Activated naive CD4-positive, alpha-beta T cell treated with anti-CD3 and anti-CD28 coated beads, Interleukin-2, amount 10 ng/mL, durations not matched to agents 7 days and 5 days (primary cell): Measurements from ENCODE around the gene TFCP2L1.

Experiments
- CTCF ChIA-PET: fragments of 350-600 bp; sonication (Branson Sonifier 250); formaldehyde crosslinking; loops from one replicate; lab custom pipeline; 2021; ENCODE audit warnings: antibody characterized with exemption; lab: Charles Lee
- DNase-seq: peaks from one replicate; pipeline ENCODE4 v3.0.0-alpha.2; 2020
- H3K27ac Mint-ChIP-seq: one replicate; pipeline ENCODE4 v1.8.0; 2021; ENCODE audit warnings: mild to moderate bottlenecking, moderate library complexity, mixed read lengths
- H3K27me3 Mint-ChIP-seq: one replicate; pipeline ENCODE4 v1.8.0; 2021; ENCODE audit warnings: mild to moderate bottlenecking, mixed read lengths
- H3K36me3 Mint-ChIP-seq: one replicate; pipeline ENCODE4 v1.8.0; 2021; ENCODE audit warnings: mixed read lengths
- H3K4me1 Mint-ChIP-seq: one replicate; pipeline ENCODE4 v1.8.0; 2021; ENCODE audit warnings: mixed read lengths
- H3K4me3 Mint-ChIP-seq: one replicate; pipeline ENCODE4 v1.8.0; 2021; ENCODE audit warnings: mild to moderate bottlenecking, moderate library complexity, mixed read lengths
- H3K9me3 Mint-ChIP-seq: one replicate; pipeline ENCODE4 v1.8.0; 2021; ENCODE audit warnings: mixed read lengths

TFCP2L1 gene

DNA sequence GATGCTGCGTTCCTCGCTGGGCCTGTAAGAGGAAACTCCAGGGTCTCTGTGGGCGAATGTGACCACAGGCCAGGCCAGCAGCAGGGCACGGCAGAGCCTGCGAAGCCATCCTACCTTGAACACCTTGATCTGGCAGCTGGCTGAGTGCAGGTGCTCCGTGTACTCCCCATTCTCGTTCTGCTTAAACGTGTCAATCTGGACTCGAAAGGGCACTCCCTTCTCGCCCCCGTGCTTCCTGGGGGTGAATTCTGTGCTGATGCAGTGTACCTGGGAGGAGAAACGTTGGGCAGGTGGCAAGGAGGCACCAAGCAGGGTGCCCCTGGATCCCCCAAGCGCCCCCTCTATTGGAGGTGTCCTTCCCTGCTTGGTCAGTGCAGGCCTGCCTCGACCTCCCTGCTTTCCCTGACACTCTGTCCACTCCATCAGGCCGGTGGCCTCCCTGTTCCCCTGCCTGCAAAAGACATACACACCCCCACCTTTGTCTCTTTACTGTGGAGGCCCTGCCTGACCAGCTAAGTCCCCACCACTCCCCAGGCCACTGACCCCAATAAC is 38.2 kb downstream of the TFCP2L1 start:
- CTCF ChIA-PET: no interaction called here
- no peaks in the 10 kb centered on the region for H3K4me1 Mint-ChIP-seq
- H3K36me3 Mint-ChIP-seq: no peaks in the 10 kb centered on the region
- peaks cover 8% of the 10 kb centered on the region for H3K27me3 Mint-ChIP-seq
- H3K27ac Mint-ChIP-seq: no peak overlapping the region
- DNase-seq: no peak
- no peaks in the 10 kb centered on the region for H3K9me3 Mint-ChIP-seq
- H3K4me3 Mint-ChIP-seq: no peak overlapping the region

DNA sequence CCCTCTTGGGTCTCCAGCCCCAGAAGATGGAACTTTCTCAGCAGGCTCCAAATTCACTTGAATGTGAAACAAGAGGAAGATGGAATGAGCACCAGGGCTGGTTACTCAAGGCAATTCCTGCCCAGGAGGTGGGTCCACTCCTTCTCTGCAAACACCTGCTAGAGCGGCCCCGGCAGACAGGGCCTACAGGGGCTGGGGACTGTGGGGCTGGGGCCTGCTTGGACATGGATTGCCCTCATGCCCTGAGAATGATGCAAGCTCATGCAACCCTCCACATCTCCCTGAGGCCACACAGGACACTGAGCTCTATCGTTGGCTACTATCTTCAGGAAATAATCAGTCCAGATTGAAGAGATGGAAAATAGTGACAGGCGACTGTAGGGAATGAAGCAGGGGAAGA is 39.1 kb downstream of the TFCP2L1 start:
- Mint-ChIP-seq H3K9me3 (no peaks in the 10 kb centered on the region), H3K36me3 (no peaks in the 10 kb centered on the region), H3K27me3 (peaks cover 8% of the 10 kb centered on the region), H3K4me3 (no peak overlapping the region), H3K4me1 (no peaks in the 10 kb centered on the region), H3K27ac (no peak overlapping the region)
- no peak for DNase-seq
- CTCF ChIA-PET: no interaction called here

DNA sequence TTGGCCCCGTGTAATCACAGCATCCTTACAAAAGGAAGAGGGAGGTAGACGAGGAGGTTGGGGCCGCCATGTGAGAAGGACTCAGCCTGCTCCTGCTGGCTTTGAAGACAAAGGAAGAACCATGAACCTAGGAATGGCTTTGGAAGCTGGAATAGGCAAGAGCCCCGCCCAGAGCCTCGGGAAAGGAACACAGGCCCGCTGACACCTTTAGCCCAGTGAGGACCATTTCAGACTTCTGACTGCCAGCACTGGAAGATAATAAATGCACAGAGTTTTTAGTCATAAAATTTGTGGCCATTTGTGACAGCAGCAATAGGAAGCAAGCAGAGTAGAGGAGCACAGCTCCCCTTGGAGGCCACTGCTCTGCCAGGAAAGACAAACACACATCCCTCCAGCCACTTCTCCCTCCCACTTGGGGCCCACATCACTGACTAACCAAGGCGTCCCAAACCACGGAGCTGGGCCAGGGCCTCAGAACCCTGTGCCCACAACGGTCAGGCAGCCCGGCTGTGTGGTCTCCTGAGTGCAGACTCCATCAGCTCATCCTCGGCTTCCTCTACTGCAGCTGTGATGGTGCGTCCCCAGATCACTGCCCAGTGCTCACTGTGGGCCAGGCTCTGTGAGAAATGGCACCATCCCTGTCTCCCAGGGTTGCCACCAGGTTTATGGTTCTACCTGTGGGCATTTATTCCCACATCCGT is 39.7 kb downstream of the TFCP2L1 start:
- CTCF ChIA-PET: no interaction called here
- Mint-ChIP-seq H3K4me3 (no peak overlapping the region), H3K4me1 (no peaks in the 10 kb centered on the region), H3K36me3 (no peaks in the 10 kb centered on the region), H3K27me3 (peaks cover 8% of the 10 kb centered on the region), H3K9me3 (no peaks in the 10 kb centered on the region), H3K27ac (no peak overlapping the region)
- no peak for DNase-seq

DNA sequence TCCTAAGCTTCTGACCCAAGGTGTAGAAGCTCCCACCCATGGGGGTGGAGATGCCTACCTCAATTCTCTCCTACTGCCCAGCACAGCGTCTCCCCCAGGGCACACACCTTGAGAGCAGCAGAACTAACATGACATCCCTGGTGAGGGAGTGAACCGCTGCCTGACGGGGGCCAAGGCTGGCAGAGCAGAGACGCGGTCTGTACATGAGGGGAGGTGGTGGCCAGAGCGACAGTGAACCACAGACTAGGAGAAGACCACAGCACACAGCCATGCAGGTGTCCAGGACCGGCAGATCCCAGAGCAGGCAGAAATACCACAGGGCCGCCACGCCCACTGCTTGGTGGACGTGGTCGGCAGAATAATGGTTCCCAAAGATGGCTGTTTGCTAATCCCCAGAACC is 40.4 kb downstream of the TFCP2L1 start:
- DNase-seq: no peak
- Mint-ChIP-seq H3K36me3 (no peaks in the 10 kb centered on the region), H3K9me3 (no peaks in the 10 kb centered on the region), H3K4me1 (no peaks in the 10 kb centered on the region), H3K4me3 (no peak overlapping the region), H3K27ac (no peak overlapping the region), H3K27me3 (peaks cover 7% of the 10 kb centered on the region)
- CTCF ChIA-PET: no interaction called here

DNA sequence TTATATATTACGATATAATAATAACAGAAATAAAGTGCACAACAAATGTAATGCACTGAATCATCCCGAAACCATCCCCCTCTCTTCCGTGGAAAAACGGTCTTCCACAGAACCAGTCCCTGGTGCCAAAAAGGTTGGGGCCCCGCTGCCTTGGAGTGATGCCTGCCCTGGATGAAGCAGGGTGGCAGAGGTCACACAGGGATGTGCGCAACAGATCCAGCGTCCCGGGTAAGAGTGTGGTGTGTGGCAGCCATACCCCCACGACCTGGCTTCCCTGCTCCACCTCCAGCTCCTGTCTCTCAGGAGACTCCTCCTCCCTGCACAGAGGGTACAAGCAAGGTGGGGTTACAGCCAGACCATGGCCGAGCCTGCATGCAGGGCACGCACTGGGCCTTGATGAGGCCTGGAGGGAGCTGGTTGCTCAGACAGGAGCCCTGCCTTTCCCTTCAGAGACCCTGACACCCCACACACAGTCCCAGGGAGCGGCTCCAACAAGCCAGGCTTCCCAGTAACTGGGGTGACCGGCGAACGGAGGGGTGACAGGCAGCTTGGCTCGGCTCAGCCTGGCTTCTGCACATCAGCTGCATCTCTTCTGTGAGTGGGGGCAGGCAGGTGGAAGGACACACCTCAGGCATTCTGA is 41.1 kb downstream of the TFCP2L1 start:
- Mint-ChIP-seq H3K27me3 (peaks cover 5% of the 10 kb centered on the region), H3K27ac (no peak overlapping the region), H3K4me1 (no peaks in the 10 kb centered on the region), H3K36me3 (no peaks in the 10 kb centered on the region), H3K9me3 (no peaks in the 10 kb centered on the region), H3K4me3 (no peak overlapping the region)
- DNase-seq: no peak
- CTCF ChIA-PET: no interaction called here

DNA sequence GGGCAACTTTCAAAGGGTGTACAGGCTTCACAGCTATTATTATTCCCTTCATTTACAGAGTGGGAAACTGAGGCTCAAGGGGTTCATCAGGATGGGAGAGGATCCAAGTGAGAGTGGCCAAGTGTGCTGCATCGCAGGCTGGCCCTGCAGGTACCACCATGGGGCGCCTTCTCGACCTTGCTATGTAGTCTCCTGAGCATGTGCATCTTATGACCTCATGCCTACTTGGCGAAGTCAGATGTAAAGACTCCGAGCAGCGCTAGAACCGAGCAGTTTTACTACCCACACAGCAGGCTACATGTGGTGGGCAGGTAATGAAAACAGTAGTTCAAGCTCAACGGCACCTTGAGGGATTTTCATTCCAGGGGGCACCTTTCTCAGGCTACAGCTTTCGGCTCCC is 42.0 kb downstream of the TFCP2L1 start:
- H3K27me3 Mint-ChIP-seq: peaks cover 5% of the 10 kb centered on the region
- CTCF ChIA-PET: interaction anchor here (0.6 kb wide), 1 partner anchor 1254 kb away, joined by 4 read pairs; no protein-coding TSS in a partner anchor
- H3K4me3 Mint-ChIP-seq: no peak overlapping the region
- no peaks in the 10 kb centered on the region for H3K36me3 Mint-ChIP-seq
- no peak for DNase-seq
- H3K9me3 Mint-ChIP-seq: no peaks in the 10 kb centered on the region
- no peak overlapping the region for H3K27ac Mint-ChIP-seq
- H3K4me1 Mint-ChIP-seq: no peaks in the 10 kb centered on the region

DNA sequence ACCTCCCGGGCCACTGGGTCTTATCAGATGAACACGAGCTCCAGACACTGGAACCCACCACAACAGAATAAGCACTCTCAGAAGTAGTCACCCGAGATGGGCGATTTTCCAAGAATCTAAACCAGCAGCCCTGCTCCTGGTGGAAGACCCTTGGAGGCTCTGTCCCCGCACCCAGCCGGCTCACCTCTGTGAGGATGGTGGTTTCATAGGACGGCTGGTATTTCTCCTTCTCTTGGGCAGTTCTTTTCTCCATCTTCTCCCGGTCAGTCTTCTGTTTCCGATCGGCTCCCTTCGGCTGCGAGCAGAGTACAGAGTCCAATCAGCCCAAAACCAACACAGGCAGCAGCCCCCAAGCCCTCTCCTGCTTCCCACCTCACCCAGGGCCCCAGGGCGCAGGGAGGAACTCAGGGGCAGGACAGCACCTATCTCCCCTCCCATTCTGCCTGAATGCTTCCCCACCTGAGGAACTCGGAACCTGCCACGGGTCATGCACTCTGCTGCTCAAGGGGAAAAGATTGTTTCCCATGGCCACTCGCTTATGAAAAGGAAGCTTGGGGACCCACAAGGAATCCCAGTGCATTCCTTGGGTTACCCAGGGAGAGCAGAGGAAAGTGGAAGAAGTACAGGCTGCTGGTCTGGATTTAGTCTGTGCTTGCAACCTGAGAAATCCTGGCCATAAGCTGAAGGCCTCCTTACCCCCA is 42.7 kb downstream of the TFCP2L1 start:
- no peak for DNase-seq
- H3K27me3 Mint-ChIP-seq: peaks cover 5% of the 10 kb centered on the region
- H3K4me1 Mint-ChIP-seq: no peaks in the 10 kb centered on the region
- no peak overlapping the region for H3K4me3 Mint-ChIP-seq
- H3K27ac Mint-ChIP-seq: no peak overlapping the region
- H3K36me3 Mint-ChIP-seq: no peaks in the 10 kb centered on the region
- CTCF ChIA-PET: interaction anchor here (0.6 kb wide), 1 partner anchor 1255 kb away, joined by 4 read pairs; no protein-coding TSS in a partner anchor
- H3K9me3 Mint-ChIP-seq: no peaks in the 10 kb centered on the region

DNA sequence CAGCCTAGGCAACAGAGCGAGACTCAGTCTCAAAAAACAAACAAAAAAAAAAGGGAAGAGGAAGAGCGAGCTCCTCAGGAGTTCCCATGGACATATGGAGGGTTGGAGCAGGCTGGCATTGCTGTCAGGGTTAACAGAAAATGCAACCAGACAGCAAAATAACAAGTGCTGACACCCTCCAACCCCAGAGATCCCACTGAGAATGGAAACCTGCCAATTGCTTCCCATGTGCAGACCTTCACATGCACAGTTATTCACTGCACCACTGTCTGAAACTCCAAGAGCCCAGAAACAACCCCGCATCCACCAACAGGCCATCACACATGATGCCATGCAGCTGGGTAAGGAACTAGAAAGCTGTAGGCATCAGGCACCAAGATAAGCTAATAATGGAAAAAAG is 43.5 kb downstream of the TFCP2L1 start:
- Mint-ChIP-seq H3K36me3 (no peaks in the 10 kb centered on the region), H3K9me3 (no peaks in the 10 kb centered on the region)
- CTCF ChIA-PET: no interaction called here

DNA sequence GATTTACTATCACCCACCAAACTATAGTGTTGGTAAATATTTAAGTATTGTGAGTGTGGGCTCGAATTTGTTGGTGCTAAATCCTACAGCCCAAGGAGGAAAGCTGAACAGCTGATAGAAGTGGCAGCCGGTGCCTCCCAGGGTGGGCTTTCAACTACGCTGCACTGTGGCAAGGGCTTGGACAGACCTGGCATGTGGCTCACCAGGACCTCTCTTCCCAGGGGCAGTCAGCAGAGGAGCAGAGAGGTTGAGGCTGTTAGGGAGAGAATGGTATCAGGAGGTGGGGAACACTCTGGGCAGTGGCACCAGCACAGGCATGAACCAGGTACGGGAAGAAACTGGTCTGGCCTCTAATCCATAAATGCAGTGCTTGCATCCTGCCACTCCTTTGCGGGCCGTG is 44.6 kb downstream of the TFCP2L1 start:
- H3K9me3 Mint-ChIP-seq: no peaks in the 10 kb centered on the region
- no peaks in the 10 kb centered on the region for H3K36me3 Mint-ChIP-seq
- H3K27ac Mint-ChIP-seq: no peak overlapping the region

More for the DNA sequence above, 43.5 kb downstream of the TFCP2L1 start:
- Mint-ChIP-seq H3K4me3 (no peak overlapping the region), H3K27ac (no peak overlapping the region), H3K4me1 (no peaks in the 10 kb centered on the region), H3K27me3 (peaks cover 5% of the 10 kb centered on the region)
- no peak for DNase-seq

DNA sequence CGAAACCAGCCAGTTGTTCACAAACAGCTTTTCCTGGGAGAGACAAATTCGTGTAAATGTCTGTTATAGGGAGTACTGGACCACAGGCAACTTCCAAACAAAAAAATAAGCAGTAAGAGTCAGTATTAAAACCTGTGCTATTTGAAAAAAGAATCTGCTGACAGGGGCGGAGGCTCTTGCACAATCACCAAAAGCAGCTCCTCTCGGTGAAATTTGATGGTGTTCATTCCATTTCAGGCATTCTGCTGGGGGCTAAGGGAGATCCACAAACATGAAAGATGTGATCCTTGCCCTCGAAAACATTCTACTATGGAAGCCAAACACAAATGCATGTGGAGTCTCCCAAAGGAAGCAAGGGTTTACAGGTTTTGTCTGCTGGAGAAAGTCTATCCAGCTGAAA is 45.0 kb downstream of the TFCP2L1 start:
- Mint-ChIP-seq H3K9me3 (no peaks in the 10 kb centered on the region), H3K27me3 (peaks cover 5% of the 10 kb centered on the region), H3K27ac (no peak overlapping the region), H3K36me3 (no peaks in the 10 kb centered on the region), H3K4me3 (no peak overlapping the region), H3K4me1 (no peaks in the 10 kb centered on the region)
- CTCF ChIA-PET: interaction anchor here (1.2 kb wide), 1 partner anchor 37 kb away, joined by 3 read pairs; no protein-coding TSS in a partner anchor
- DNase-seq: no peak

More for the DNA sequence above, 44.6 kb downstream of the TFCP2L1 start:
- no peaks in the 10 kb centered on the region for H3K4me1 Mint-ChIP-seq
- CTCF ChIA-PET: interaction anchor here (1.2 kb wide), 1 partner anchor 36 kb away, joined by 3 read pairs; no protein-coding TSS in a partner anchor
- DNase-seq: no peak
- H3K4me3 Mint-ChIP-seq: no peak overlapping the region
- peaks cover 5% of the 10 kb centered on the region for H3K27me3 Mint-ChIP-seq

DNA sequence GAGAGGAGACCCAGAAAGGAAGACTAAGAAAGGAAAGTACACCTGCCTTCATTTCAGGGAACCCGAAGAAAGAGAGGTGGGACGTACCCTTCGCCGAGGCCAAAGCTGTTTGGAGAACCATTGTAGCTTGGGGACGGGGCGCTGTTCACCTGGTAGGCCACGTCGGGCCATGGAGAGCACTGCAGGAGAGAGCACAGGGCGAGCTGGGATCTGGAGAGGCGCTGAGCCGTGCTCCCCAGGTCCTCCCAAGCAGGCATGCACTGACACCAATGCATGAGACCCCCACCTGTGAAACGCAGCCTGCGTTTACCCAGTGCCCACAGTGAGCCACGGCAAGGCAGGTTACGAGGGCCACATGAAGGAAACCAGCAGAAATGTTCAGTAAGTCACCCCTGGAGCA is 45.5 kb downstream of the TFCP2L1 start:
- Mint-ChIP-seq H3K36me3 (no peaks in the 10 kb centered on the region), H3K27ac (no peak overlapping the region), H3K4me1 (no peaks in the 10 kb centered on the region), H3K27me3 (peaks cover 5% of the 10 kb centered on the region), H3K9me3 (no peaks in the 10 kb centered on the region), H3K4me3 (no peak overlapping the region)
- no peak for DNase-seq
- CTCF ChIA-PET: interaction anchor here (1.2 kb wide), 1 partner anchor 37 kb away, joined by 3 read pairs; no protein-coding TSS in a partner anchor

DNA sequence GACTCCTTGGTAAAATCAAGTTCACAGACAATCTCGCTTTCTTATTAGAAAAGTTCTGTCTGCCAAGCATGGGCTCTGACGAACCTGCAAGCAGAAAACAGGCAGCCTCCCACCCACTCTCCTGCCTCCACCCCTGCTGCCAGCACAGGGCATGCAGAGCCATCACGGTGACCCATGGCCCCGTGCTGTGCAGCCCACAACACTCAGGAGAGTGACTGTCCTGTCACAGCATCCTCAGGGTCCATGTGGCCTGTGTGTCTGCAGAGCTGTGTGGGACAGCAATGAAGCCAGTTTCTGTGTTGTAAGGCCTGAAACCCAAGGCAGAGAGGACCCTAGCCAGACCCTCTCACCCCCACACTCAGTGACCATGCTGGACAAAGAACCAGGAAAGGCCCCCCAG is 46.2 kb downstream of the TFCP2L1 start:
- CTCF ChIA-PET: interaction anchor here (0.7 kb wide), 1 partner anchor 582 kb away, joined by 3 read pairs; no protein-coding TSS in a partner anchor
- Mint-ChIP-seq H3K36me3 (no peaks in the 10 kb centered on the region), H3K4me1 (no peaks in the 10 kb centered on the region), H3K9me3 (no peaks in the 10 kb centered on the region), H3K27me3 (peaks cover 5% of the 10 kb centered on the region), H3K27ac (no peak overlapping the region), H3K4me3 (no peak overlapping the region)
- DNase-seq: no peak

DNA sequence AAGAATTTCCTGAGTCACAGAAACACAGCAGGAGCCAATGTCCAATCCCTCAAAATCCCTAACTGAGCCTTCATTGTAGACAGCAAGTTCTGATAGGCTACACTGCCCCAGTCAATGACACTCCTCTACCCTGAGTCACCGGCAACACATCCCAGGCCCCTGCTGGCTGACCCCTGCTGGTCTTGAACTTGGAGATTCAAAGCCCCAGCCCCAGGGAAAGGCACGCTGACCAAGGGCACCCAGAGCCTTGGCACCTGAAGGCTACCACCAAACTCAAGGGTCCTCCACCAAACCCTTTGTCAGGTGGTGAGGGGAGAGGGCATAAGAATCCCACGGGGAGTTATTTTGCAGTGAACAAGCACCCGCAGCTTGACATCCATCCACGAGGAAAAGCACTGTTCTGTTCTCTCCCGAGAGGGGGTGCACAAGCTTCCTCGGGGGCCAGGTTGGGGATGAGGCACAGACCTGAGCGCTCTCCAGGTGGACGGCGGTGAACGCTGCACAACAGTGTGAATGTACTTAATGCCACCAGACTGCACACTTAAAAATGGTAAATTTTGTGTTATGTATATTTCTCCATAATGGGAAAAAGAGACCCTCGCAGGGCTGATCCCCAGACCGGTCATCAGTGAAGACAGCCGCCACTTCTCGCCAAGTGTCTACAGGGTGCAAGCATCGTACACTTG is 46.9 kb downstream of the TFCP2L1 start:
- CTCF ChIA-PET: no interaction called here
- H3K9me3 Mint-ChIP-seq: no peaks in the 10 kb centered on the region
- no peak for DNase-seq
- no peaks in the 10 kb centered on the region for H3K4me1 Mint-ChIP-seq
- H3K27ac Mint-ChIP-seq: no peak overlapping the region
- H3K4me3 Mint-ChIP-seq: no peak overlapping the region
- peaks cover 5% of the 10 kb centered on the region for H3K27me3 Mint-ChIP-seq
- H3K36me3 Mint-ChIP-seq: no peaks in the 10 kb centered on the region
